PC-9 (cell line): ENCODE data around the gene CHMP4B.

Experiments used
- CTCF ChIP-seq: fragments of 200-600 bp; sonication (generic); conservative IDR thresholded peaks from 2 replicates; pipeline ENCODE4 v1.6.1; 2017; ENCODE audit warnings: mixed run types, antibody characterized with exemption, mild to moderate bottlenecking, moderate library complexity
- EZH2 ChIP-seq: fragments of 200-600 bp; sonication (generic); IDR thresholded peaks from 2 replicates; pipeline ENCODE4 v1.8.0; 2017; ENCODE audit warnings: antibody characterized with exemption, low read depth

- no peak for TF ChIP-seq CTCF
- no peak for TF ChIP-seq EZH2
These were observed 14.1 kb upstream of the CHMP4B start for GRCh38 chr20:33796907-33797544.
